HL-60 (cell line): Measurements from ENCODE around the gene HMX2.

ENCODE experiments used
- GABPA ChIP-seq: IDR thresholded peaks from 2 replicates; pipeline ENCODE4 v1.6.1; 2012; ENCODE audit warnings: low read depth
- REST ChIP-seq: IDR thresholded peaks from 2 replicates; pipeline ENCODE4 v1.6.1; 2012; ENCODE audit warnings: low read depth; ENCODE audit not compliant: insufficient replicate concordance
- TF ChIP-seq, protein P1 (sequence below): IDR thresholded peaks from one replicate; pipeline ENCODE4 v1.5.1; 2011; ENCODE audit warnings: low read length, control low read depth, inconsistent platforms; ENCODE audit not compliant: insufficient read depth

GRCh38 chr10:123133541-123134342 is 14.2 kb upstream of the HMX2 start:
- TF ChIP-seq, protein P1, sequence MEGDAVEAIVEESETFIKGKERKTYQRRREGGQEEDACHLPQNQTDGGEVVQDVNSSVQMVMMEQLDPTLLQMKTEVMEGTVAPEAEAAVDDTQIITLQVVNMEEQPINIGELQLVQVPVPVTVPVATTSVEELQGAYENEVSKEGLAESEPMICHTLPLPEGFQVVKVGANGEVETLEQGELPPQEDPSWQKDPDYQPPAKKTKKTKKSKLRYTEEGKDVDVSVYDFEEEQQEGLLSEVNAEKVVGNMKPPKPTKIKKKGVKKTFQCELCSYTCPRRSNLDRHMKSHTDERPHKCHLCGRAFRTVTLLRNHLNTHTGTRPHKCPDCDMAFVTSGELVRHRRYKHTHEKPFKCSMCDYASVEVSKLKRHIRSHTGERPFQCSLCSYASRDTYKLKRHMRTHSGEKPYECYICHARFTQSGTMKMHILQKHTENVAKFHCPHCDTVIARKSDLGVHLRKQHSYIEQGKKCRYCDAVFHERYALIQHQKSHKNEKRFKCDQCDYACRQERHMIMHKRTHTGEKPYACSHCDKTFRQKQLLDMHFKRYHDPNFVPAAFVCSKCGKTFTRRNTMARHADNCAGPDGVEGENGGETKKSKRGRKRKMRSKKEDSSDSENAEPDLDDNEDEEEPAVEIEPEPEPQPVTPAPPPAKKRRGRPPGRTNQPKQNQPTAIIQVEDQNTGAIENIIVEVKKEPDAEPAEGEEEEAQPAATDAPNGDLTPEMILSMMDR, result no peak
- no peak for TF ChIP-seq REST
- no peak for TF ChIP-seq GABPA
